Naive thymus-derived CD4-positive, alpha-beta T cell (primary cell): ENCODE measurements around the gene IL9. TPM values are rescaled to one million over a fixed set of nuclear protein-coding genes. Genes with fewer than 3 reads are reported as not detected.

Experiments
- ATAC-seq: fragments of 150-1000 bp; cut with Tn5 transposase; 2 replicates; pipeline ENCODE4 v1.10.0; 2021; ENCODE audit warnings: mild to moderate bottlenecking, moderate library complexity
- CTCF ChIA-PET: fragments of 350-600 bp; sonication (Branson Sonifier 250); formaldehyde crosslinking; loops from one replicate; lab custom pipeline; 2021; ENCODE audit warnings: antibody characterized with exemption; lab: Charles Lee
- POLR2A ChIA-PET: fragments of 350-600 bp; sonication (Branson Sonifier 250); formaldehyde crosslinking; loops from one replicate; lab custom pipeline; 2021; ENCODE audit warnings: antibody characterized with exemption, inconsistent platforms; lab: Charles Lee
- DNase-seq, 9 donors: peaks; one replicate each; pipeline versions ENCODE4 v3.0.0 to v3.0.0-alpha.2; 2020 to 2022; ENCODE audit warnings: mixed read lengths in 1 of 9
- H3K27ac ChIP-seq: one replicate; pipeline ENCODE4 v1.7.0; 2013; ENCODE audit warnings: mild to moderate bottlenecking, low read depth, low read length, moderate library complexity
- H3K27me3 ChIP-seq, 2 donors: one replicate each; pipeline ENCODE4 v1.7.0; 2013; ENCODE audit warnings: low read length in 2 of 2, mild to moderate bottlenecking in 2 of 2, moderate library complexity in 2 of 2; ENCODE audit not compliant: control insufficient read depth in 2 of 2, insufficient read depth in 2 of 2
- H3K36me3 ChIP-seq, 3 experiments: 1 replicate in 2 of 3; 2 replicates in 1 of 3; pipeline ENCODE4 v1.7.0; 2013; ENCODE audit warnings: low read length in 3 of 3, mild to moderate bottlenecking in 3 of 3, moderate library complexity in 1 of 3; ENCODE audit not compliant: insufficient read depth in 3 of 3, control insufficient read depth in 2 of 3
- H3K4me1 ChIP-seq, 2 donors: one replicate each; pipeline ENCODE4 v1.7.0; 2013; ENCODE audit warnings: low read length in 2 of 2, mild to moderate bottlenecking in 2 of 2, moderate library complexity in 1 of 2; ENCODE audit not compliant: control insufficient read depth in 2 of 2, insufficient read depth in 2 of 2
- H3K4me3 ChIP-seq: 2 replicates; pipeline ENCODE4 v1.7.0; 2013; ENCODE audit warnings: mild to moderate bottlenecking, low read length
- H3K9me3 ChIP-seq, 3 experiments: 1 replicate in 2 of 3; 2 replicates in 1 of 3; pipeline ENCODE4 v1.7.0; 2013; ENCODE audit warnings: low read length in 3 of 3; ENCODE audit not compliant: control insufficient read depth in 2 of 3
- H3K27ac Mint-ChIP-seq, 9 donors: one replicate each; pipeline ENCODE4 v1.8.0; 2020 to 2022; ENCODE audit warnings: mixed read lengths in 9 of 9, mild to moderate bottlenecking in 8 of 9, moderate library complexity in 5 of 9, inconsistent platforms in 2 of 9
- H3K27me3 Mint-ChIP-seq, 5 donors: one replicate each; pipeline ENCODE4 v1.8.0; 2021 to 2022; ENCODE audit warnings: mixed read lengths in 5 of 5, mild to moderate bottlenecking in 1 of 5
- H3K36me3 Mint-ChIP-seq, 5 donors: one replicate each; pipeline ENCODE4 v1.8.0; 2020 to 2022; ENCODE audit warnings: mixed read lengths in 5 of 5, mild to moderate bottlenecking in 3 of 5, inconsistent platforms in 1 of 5
- H3K4me1 Mint-ChIP-seq, 7 donors: one replicate each; pipeline ENCODE4 v1.8.0; 2020 to 2022; ENCODE audit warnings: mixed read lengths in 7 of 7, mild to moderate bottlenecking in 3 of 7, inconsistent platforms in 1 of 7
- H3K4me3 Mint-ChIP-seq, 10 donors: one replicate each; pipeline ENCODE4 v1.8.0; 2020 to 2022; ENCODE audit warnings: mild to moderate bottlenecking in 10 of 10, mixed read lengths in 10 of 10, moderate library complexity in 6 of 10, inconsistent platforms in 2 of 10
- H3K9me3 Mint-ChIP-seq, 11 donors: one replicate each; pipeline ENCODE4 v1.8.0; 2020 to 2022; ENCODE audit warnings: mixed read lengths in 11 of 11, mild to moderate bottlenecking in 4 of 11, inconsistent platforms in 1 of 11, moderate library complexity in 1 of 11
- intact Hi-C, 2 donors: fragments of 100-400 bp; cut with micrococcal nuclease; formaldehyde crosslinking; loops; one replicate each; pipeline ENCODE4 v1.15.1; 2023
- polyA plus RNA-seq, 2 donors: library from polyadenylated mRNA; unstranded; fragments of 300-500 nt; fragmentation: Illumina TruSeq; gene quantifications; one replicate each; pipeline ENCODE4 v1.2.3, GENCODE V29; 2021
- total RNA-seq, 6 experiments: library from RNA in 5 of 6; stranded (reverse) in 5 of 6; gene quantifications; 1 replicate in 5 of 6; 2 replicates in 1 of 6; pipeline ENCODE4 v1.2.3 and lab custom pipeline; 2021 to 2026

IL9 gene
- total and polyA plus RNA-seq, 7 experiments from 2014 or later = 0.70 TPM; not detected in 6

- no peak overlapping the region for H3K27ac ChIP-seq
- H3K9me3 Mint-ChIP-seq = peaks cover 0 to 5% (median 0%) of the 10 kb centered on the region in 11 donors
- peaks cover 0 to 44% (median 18%) of the 10 kb centered on the region in 5 donors for H3K27me3 Mint-ChIP-seq
- H3K36me3 Mint-ChIP-seq = no peaks in the 10 kb centered on the region
- no peaks in the 10 kb centered on the region for H3K36me3 ChIP-seq
- ChIA-PET POLR2A (no interaction called here), CTCF (no interaction called here)
- H3K9me3 ChIP-seq = no peaks in the 10 kb centered on the region
- DNase-seq (no peak), ATAC-seq (no peak)
- intact Hi-C loops = no loop called here
- H3K27ac Mint-ChIP-seq = no peak overlapping the region
- H3K4me3 ChIP-seq = no peak overlapping the region
- H3K4me3 Mint-ChIP-seq = no peak overlapping the region
- no peaks in the 10 kb centered on the region for H3K4me1 Mint-ChIP-seq
- no peaks in the 10 kb centered on the region for H3K27me3 ChIP-seq
- no peaks in the 10 kb centered on the region for H3K4me1 ChIP-seq
Measured at GRCh38 chr5:135877570-135878155, 18.0 kb downstream of the IL9 start.

GRCh38 chr5:135876146-135876545 lies 19.5 kb downstream of the IL9 start:
- no peaks in the 10 kb centered on the region for H3K9me3 ChIP-seq
- no peaks in the 10 kb centered on the region for H3K36me3 ChIP-seq
- H3K4me1 ChIP-seq = no peaks in the 10 kb centered on the region
- DNase-seq (no peak), ATAC-seq (no peak)
- intact Hi-C loops = no loop called here
- ChIA-PET POLR2A (no interaction called here), CTCF (no interaction called here)
- no peaks in the 10 kb centered on the region for H3K36me3 Mint-ChIP-seq
- no peak overlapping the region for H3K27ac ChIP-seq
- H3K9me3 Mint-ChIP-seq = peaks cover 0 to 5% (median 0%) of the 10 kb centered on the region in 11 donors
- H3K4me3 ChIP-seq = no peak overlapping the region
- H3K27ac Mint-ChIP-seq = no peak overlapping the region
- H3K4me3 Mint-ChIP-seq = no peak overlapping the region
- peaks cover 0 to 42% (median 19%) of the 10 kb centered on the region in 5 donors for H3K27me3 Mint-ChIP-seq
- no peaks in the 10 kb centered on the region for H3K4me1 Mint-ChIP-seq
- H3K27me3 ChIP-seq = no peaks in the 10 kb centered on the region

- Histone ChIP-seq H3K4me3 (no peak overlapping the region), H3K27me3 (no peaks in the 10 kb centered on the region), H3K4me1 (no peaks in the 10 kb centered on the region), H3K9me3 (no peaks in the 10 kb centered on the region), H3K27ac (no peak overlapping the region), H3K36me3 (no peaks in the 10 kb centered on the region)
- ChIA-PET POLR2A (no interaction called here), CTCF (no interaction called here)
- no peak for ATAC-seq
- DNase-seq = no peak
- no peak overlapping the region for H3K27ac Mint-ChIP-seq
- peaks cover 0 to 37% (median 13%) of the 10 kb centered on the region in 5 donors for H3K27me3 Mint-ChIP-seq
- no peak overlapping the region for H3K4me3 Mint-ChIP-seq
- H3K9me3 Mint-ChIP-seq = peaks cover 0 to 5% (median 0%) of the 10 kb centered on the region in 11 donors
- H3K4me1 Mint-ChIP-seq = no peaks in the 10 kb centered on the region
- no peaks in the 10 kb centered on the region for H3K36me3 Mint-ChIP-seq
- intact Hi-C loops = no loop called here
Measured at GRCh38 chr5:135875567-135875966, 20.1 kb downstream of the IL9 start.

GRCh38 chr5:135874461-135874860 lies 21.2 kb downstream of the IL9 start:
- Mint-ChIP-seq H3K4me3 (no peak overlapping the region), H3K27me3 (peaks cover 0 to 31% (median 9%) of the 10 kb centered on the region in 5 donors), H3K27ac (no peak overlapping the region), H3K36me3 (no peaks in the 10 kb centered on the region), H3K4me1 (no peaks in the 10 kb centered on the region), H3K9me3 (peaks cover 0 to 5% (median 0%) of the 10 kb centered on the region in 11 donors)
- DNase-seq = no peak
- Histone ChIP-seq H3K27me3 (no peaks in the 10 kb centered on the region), H3K27ac (no peak overlapping the region), H3K9me3 (no peaks in the 10 kb centered on the region), H3K36me3 (no peaks in the 10 kb centered on the region), H3K4me3 (no peak overlapping the region), H3K4me1 (no peaks in the 10 kb centered on the region)
- ATAC-seq = no peak
- ChIA-PET CTCF (no interaction called here), POLR2A (no interaction called here)
- intact Hi-C loops = no loop called here

GRCh38 chr5:135873831-135874230 lies 21.8 kb downstream of the IL9 start:
- H3K4me3 ChIP-seq = no peak overlapping the region
- H3K36me3 ChIP-seq = no peaks in the 10 kb centered on the region
- ATAC-seq (no peak), DNase-seq (no peak)
- ChIA-PET CTCF (no interaction called here), POLR2A (no interaction called here)
- no peak overlapping the region for H3K27ac Mint-ChIP-seq
- intact Hi-C loops = no loop called here
- no peaks in the 10 kb centered on the region for H3K9me3 ChIP-seq
- no peak overlapping the region for H3K27ac ChIP-seq
- peaks cover 0 to 4% (median 0%) of the 10 kb centered on the region in 11 donors for H3K9me3 Mint-ChIP-seq
- peaks cover 0 to 26% (median 9%) of the 10 kb centered on the region in 5 donors for H3K27me3 Mint-ChIP-seq
- H3K36me3 Mint-ChIP-seq = no peaks in the 10 kb centered on the region
- H3K4me1 Mint-ChIP-seq = no peaks in the 10 kb centered on the region
- no peaks in the 10 kb centered on the region for H3K4me1 ChIP-seq
- no peaks in the 10 kb centered on the region for H3K27me3 ChIP-seq
- no peak overlapping the region for H3K4me3 Mint-ChIP-seq

- Mint-ChIP-seq H3K4me1 (no peaks in the 10 kb centered on the region), H3K36me3 (no peaks in the 10 kb centered on the region), H3K27ac (no peak overlapping the region), H3K4me3 (no peak overlapping the region), H3K9me3 (peaks cover 0 to 4% (median 0%) of the 10 kb centered on the region in 11 donors), H3K27me3 (peaks cover 0 to 9% (median 4%) of the 10 kb centered on the region in 5 donors)
- CTCF ChIA-PET = interaction anchor here (0.7 kb wide), 1 partner anchor 13 kb away, joined by 3 read pairs; no protein-coding TSS in a partner anchor
- Histone ChIP-seq H3K9me3 (no peaks in the 10 kb centered on the region), H3K27me3 (no peaks in the 10 kb centered on the region), H3K4me3 (no peak overlapping the region), H3K27ac (no peak overlapping the region), H3K4me1 (no peaks in the 10 kb centered on the region), H3K36me3 (no peaks in the 10 kb centered on the region)
- intact Hi-C loops = no loop called here
- no peak for DNase-seq
- POLR2A ChIA-PET = interaction anchor here (0.6 kb wide), 1 partner anchor 18 kb away, joined by 3 read pairs; no protein-coding TSS in a partner anchor
- ATAC-seq = no peak
Measured at GRCh38 chr5:135871268-135871915, 24.2 kb downstream of the IL9 start.

- no peaks in the 10 kb centered on the region for H3K27me3 ChIP-seq
- Mint-ChIP-seq H3K27me3 (peaks cover 0 to 9% (median 4%) of the 10 kb centered on the region in 5 donors), H3K27ac (no peak overlapping the region), H3K36me3 (no peaks in the 10 kb centered on the region), H3K4me3 (no peak overlapping the region), H3K4me1 (no peaks in the 10 kb centered on the region), H3K9me3 (peaks cover 0 to 4% (median 0%) of the 10 kb centered on the region in 11 donors)
- no peak overlapping the region for H3K4me3 ChIP-seq
- no peak for DNase-seq
- ChIA-PET POLR2A (no interaction called here), CTCF (no interaction called here)
- ATAC-seq = no peak
- H3K9me3 ChIP-seq = no peaks in the 10 kb centered on the region
- no peak overlapping the region for H3K27ac ChIP-seq
- H3K4me1 ChIP-seq = no peaks in the 10 kb centered on the region
- no peaks in the 10 kb centered on the region for H3K36me3 ChIP-seq
- intact Hi-C loops = no loop called here
Measured at GRCh38 chr5:135869935-135870334, 25.7 kb downstream of the IL9 start.
